Measurements from ENCODE around the gene ADAMTS10. TPM values are rescaled to one million over a fixed set of nuclear protein-coding genes. Genes with fewer than 3 reads are reported as not detected.

The ADAMTS10 gene
- total and polyA plus RNA-seq, 10 donors: 7.8 to 33.8 (median 18.0) TPM

- WGBS, 5 donors: 45 to 57% (median 55%) methylated on average over 5 of the region's 5 CpGs
- TF ChIP-seq POLR2AphosphoS5 (IDR thresholded peaks at IDR 0.05) (no peak), POLR2A (IDR thresholded peaks at IDR 0.05) (no peak), CTCF (IDR thresholded peaks at IDR 0.05 in 8 of 11, conservative IDR thresholded peaks at IDR 0.05 in 3 of 11) (no peak)
- peaks cover 0 to 52% (median 25%) of the 10 kb centered on the region in 6 donors for H3K4me1 ChIP-seq
- intact Hi-C loops (cut with DNase I; ENCODE audit: low total_unique reads): no loop called here
- H3K9me3 ChIP-seq: no peaks in the 10 kb centered on the region
- peaks cover 0 to 26% (median 10%) of the 10 kb centered on the region in 7 donors for H3K27me3 ChIP-seq (replicated peaks in 1 of 7)
- no peak overlapping the region for H3K4me3 ChIP-seq
- no peak overlapping the region for H3K27ac ChIP-seq
- no peaks in the 10 kb centered on the region for H3K36me3 ChIP-seq
- DNase-seq: no peak
These were observed 2.3 kb upstream of the ADAMTS10 start for GRCh38 chr19:8612807-8613171.

DNA sequence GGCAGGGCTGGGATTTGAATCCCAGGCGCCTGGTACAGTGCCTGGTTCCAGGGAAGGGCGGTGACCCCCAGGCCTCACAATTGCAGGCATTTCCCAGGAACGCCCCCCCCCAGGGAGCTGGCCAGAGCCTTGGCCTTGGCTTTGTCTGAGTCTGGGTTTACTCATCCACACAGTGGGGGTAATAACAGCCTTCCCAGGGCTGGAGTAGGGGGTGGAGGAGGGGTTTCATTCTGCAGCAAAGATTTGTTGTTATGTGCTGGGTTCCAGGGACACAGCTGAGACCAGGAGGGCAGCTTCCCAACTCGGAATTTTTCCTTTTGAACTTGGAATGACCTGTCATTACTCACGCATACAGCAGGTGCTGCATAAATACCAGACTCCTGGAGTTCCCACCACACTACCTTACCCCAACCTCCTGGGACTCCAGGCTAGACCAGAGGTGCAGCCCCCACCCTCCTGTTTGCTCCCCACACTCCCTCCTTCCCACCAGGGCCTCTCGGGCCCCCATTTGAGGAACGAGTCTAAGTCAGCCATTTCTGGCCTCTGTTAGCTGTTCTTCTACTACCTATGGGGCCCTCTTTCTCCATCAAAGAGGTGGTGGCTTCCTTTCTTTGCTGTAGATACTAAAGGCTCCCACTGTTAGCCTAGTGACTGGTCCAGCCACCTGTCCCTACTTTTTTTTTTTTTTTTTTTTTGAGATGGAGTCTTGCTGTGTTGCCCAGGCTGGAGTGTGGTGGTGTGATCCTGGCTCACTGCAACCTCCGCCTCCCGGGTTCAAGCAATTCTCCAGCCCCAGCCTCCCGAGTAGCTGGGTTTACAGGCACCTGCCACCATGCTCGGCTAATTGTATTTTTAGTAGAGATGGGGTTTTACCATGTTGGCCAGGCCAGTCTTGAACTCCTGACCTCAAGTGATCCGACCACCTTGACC lies 1.6 kb upstream of the ADAMTS10 start:
- no peak for DNase-seq
- 51 to 69% (median 58%) methylated on average over 9 to 12 of the region's 12 CpGs for WGBS, 5 donors
- H3K27ac ChIP-seq: peak overlapping the region in 3 of 8 donors; percentile 8 to 58 (median 30)

GRCh38 chr19:8611391-8611876 lies 919 bp upstream of the ADAMTS10 start:
- Histone ChIP-seq H3K27ac (peak overlapping the region in 3 of 8 donors; percentile 8 to 58 (median 30)), H3K4me3 (no peak overlapping the region), H3K9me3 (no peaks in the 10 kb centered on the region), H3K36me3 (no peaks in the 10 kb centered on the region), H3K4me1 (peaks cover 0 to 52% (median 25%) of the 10 kb centered on the region in 6 donors), H3K27me3 (replicated peaks in 1 of 7) (peaks cover 0 to 26% (median 10%) of the 10 kb centered on the region in 7 donors)
- 41 to 59% (median 52%) methylated on average over 9 to 18 of the region's 18 CpGs for WGBS, 5 donors
- intact Hi-C loops (cut with DNase I; ENCODE audit: low total_unique reads): no loop called here
- TF ChIP-seq POLR2AphosphoS5 (IDR thresholded peaks at IDR 0.05) (no peak), CTCF (IDR thresholded peaks at IDR 0.05 in 8 of 11, conservative IDR thresholded peaks at IDR 0.05 in 3 of 11) (no peak), POLR2A (IDR thresholded peaks at IDR 0.05) (no peak)
- DNase-seq: no peak

More for the DNA sequence above, 1.6 kb upstream of the ADAMTS10 start:
- TF ChIP-seq CTCF (IDR thresholded peaks at IDR 0.05 in 8 of 11, conservative IDR thresholded peaks at IDR 0.05 in 3 of 11) (no peak), POLR2AphosphoS5 (IDR thresholded peaks at IDR 0.05) (no peak), POLR2A (IDR thresholded peaks at IDR 0.05) (no peak)
- intact Hi-C loops (cut with DNase I; ENCODE audit: low total_unique reads): no loop called here
- Histone ChIP-seq H3K27me3 (replicated peaks in 1 of 7) (peaks cover 0 to 26% (median 10%) of the 10 kb centered on the region in 7 donors), H3K4me1 (peaks cover 0 to 52% (median 25%) of the 10 kb centered on the region in 6 donors), H3K9me3 (no peaks in the 10 kb centered on the region), H3K36me3 (no peaks in the 10 kb centered on the region), H3K4me3 (no peak overlapping the region)

GRCh38 chr19:8610936-8611300 lies 403 bp upstream of the ADAMTS10 start:
- DNase-seq: no peak

More at GRCh38 chr19:8610936-8611300, 403 bp upstream of the ADAMTS10 start:
- H3K27ac ChIP-seq: peak overlapping the region in 6 of 8 donors; percentile 38 to 83 (median 77)
- no peak for TF ChIP-seq POLR2A (IDR thresholded peaks at IDR 0.05)
- TF ChIP-seq CTCF (IDR thresholded peaks at IDR 0.05 in 8 of 11, conservative IDR thresholded peaks at IDR 0.05 in 3 of 11): no peak
- no peak for TF ChIP-seq POLR2AphosphoS5 (IDR thresholded peaks at IDR 0.05)
- WGBS, 5 donors: 0 to 5% (median 3%) methylated on average over 1 to 9 of the region's 9 CpGs; no CpG with 5 or more reads in 1 of the 5 donors
- peaks cover 0 to 48% (median 25%) of the 10 kb centered on the region in 6 donors for H3K4me1 ChIP-seq
- peaks cover 0 to 26% (median 10%) of the 10 kb centered on the region in 7 donors for H3K27me3 ChIP-seq (replicated peaks in 1 of 7)
- no peaks in the 10 kb centered on the region for H3K9me3 ChIP-seq
- intact Hi-C loops (cut with DNase I; ENCODE audit: low total_unique reads): no loop called here
- no peaks in the 10 kb centered on the region for H3K36me3 ChIP-seq
- peak overlapping the region in 6 of 8 donors; percentile 34 to 78 (median 44) for H3K4me3 ChIP-seq

Data from spleen (tissue), 11 donors.